ENCODE measurements around the gene CAPN7.
"Not testable (repeated sequence)": the region's sequence is repeated elsewhere in the genome, so short reads cannot be mapped to it uniquely, and the experiment has no call there.

The CAPN7 gene

GRCh38 chr3:15205934-15206661 is at the start of gene CAPN7:
CAPN7 (plus strand) TSS chr3:15206246; CDS start chr3:15206496, 250 bp downstream.
- DNase-seq, result peak; percentile 87 to 94

- DNase-seq, result no peak
These were observed 48.6 kb upstream of the CAPN7 start for GRCh38 chr3:15157441-15157840.

GRCh38 chr3:15159501-15160136 is 46.4 kb upstream of the CAPN7 start:
- peak; percentile 23 to 25 for DNase-seq

GRCh38 chr3:15160662-15161061 is 45.4 kb upstream of the CAPN7 start:
- DNase-seq, result no peak

- no peak for DNase-seq
These were observed 44.9 kb upstream of the CAPN7 start for GRCh38 chr3:15161133-15161532.

- DNase-seq, result not testable (repeated sequence)
These were observed 42.4 kb upstream of the CAPN7 start for GRCh38 chr3:15163656-15164055.

- no peak for DNase-seq
These were observed 41.7 kb upstream of the CAPN7 start for GRCh38 chr3:15164340-15164739.

- DNase-seq, result no peak
These were observed 41.0 kb upstream of the CAPN7 start for GRCh38 chr3:15165061-15165460.

GRCh38 chr3:15166391-15166790 is 39.7 kb upstream of the CAPN7 start:
- DNase-seq, result not testable (repeated sequence)

- peak in 1 of 2 donors; percentile 15 for DNase-seq
These were observed 35.0 kb upstream of the CAPN7 start for GRCh38 chr3:15171096-15171495.

GRCh38 chr3:15172806-15173205 is 33.2 kb upstream of the CAPN7 start:
- no peak for DNase-seq

- no peak for DNase-seq
These were observed 31.1 kb upstream of the CAPN7 start for GRCh38 chr3:15174953-15175352.

- no peak for DNase-seq
These were observed 30.4 kb upstream of the CAPN7 start for GRCh38 chr3:15175605-15176004.

GRCh38 chr3:15180042-15180611 is 25.9 kb upstream of the CAPN7 start:
- no peak for DNase-seq

GRCh38 chr3:15181511-15181910 is 24.5 kb upstream of the CAPN7 start:
- no peak for DNase-seq

GRCh38 chr3:15181963-15182362 is 24.1 kb upstream of the CAPN7 start:
- no peak for DNase-seq

- DNase-seq, result no peak
These were observed 23.0 kb upstream of the CAPN7 start for GRCh38 chr3:15183011-15183410.

GRCh38 chr3:15185404-15185803 is 20.6 kb upstream of the CAPN7 start:
- DNase-seq, result no peak

GRCh38 chr3:15186101-15186476 is 20.0 kb upstream of the CAPN7 start:
- DNase-seq, result no peak

GRCh38 chr3:15186477-15187164 is 19.4 kb upstream of the CAPN7 start:
- DNase-seq, result not testable (repeated sequence)

- DNase-seq, result no peak
These were observed 8.6 kb upstream of the CAPN7 start for GRCh38 chr3:15197340-15198029.

GRCh38 chr3:15198686-15199085 is 7.4 kb upstream of the CAPN7 start:
- DNase-seq, result no peak
